ENCODE data around the gene LY6G6F. TPM values are rescaled to one million over a fixed set of nuclear protein-coding genes. Genes with fewer than 3 reads are reported as not detected.

LY6G6F gene
- total RNA-seq, 2 donors from 2014 or later: 3.7 TPM; not detected in 1

DNA sequence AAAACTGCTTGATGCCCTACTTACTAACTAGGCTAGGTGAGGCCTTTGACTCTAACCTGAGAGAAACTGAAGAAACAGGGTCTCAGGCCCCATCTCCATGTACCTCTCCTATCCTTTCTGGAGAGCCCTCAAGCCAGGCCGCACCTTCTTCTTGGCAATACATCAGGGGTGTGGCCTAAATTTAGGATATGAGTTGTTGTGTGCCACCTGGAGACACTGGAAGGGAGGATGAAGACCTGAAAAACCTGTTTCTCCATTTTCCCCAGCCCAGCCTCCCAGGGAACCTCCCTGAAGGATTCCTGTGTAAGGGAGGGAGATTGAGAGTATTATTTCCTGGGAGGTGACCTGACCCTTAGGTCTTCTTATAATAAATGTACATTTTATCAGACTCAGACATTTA is 11.6 kb downstream of the LY6G6F start:
- TF ChIP-seq POLR2A (IDR thresholded peaks at IDR 0.05) (no peak), POLR2AphosphoS5 (IDR thresholded peaks at IDR 0.05) (peak; percentile 94)
- TF ChIP-seq, protein P1, sequence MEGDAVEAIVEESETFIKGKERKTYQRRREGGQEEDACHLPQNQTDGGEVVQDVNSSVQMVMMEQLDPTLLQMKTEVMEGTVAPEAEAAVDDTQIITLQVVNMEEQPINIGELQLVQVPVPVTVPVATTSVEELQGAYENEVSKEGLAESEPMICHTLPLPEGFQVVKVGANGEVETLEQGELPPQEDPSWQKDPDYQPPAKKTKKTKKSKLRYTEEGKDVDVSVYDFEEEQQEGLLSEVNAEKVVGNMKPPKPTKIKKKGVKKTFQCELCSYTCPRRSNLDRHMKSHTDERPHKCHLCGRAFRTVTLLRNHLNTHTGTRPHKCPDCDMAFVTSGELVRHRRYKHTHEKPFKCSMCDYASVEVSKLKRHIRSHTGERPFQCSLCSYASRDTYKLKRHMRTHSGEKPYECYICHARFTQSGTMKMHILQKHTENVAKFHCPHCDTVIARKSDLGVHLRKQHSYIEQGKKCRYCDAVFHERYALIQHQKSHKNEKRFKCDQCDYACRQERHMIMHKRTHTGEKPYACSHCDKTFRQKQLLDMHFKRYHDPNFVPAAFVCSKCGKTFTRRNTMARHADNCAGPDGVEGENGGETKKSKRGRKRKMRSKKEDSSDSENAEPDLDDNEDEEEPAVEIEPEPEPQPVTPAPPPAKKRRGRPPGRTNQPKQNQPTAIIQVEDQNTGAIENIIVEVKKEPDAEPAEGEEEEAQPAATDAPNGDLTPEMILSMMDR (IDR thresholded peaks at IDR 0.05): no peak
- no peaks in the 10 kb centered on the region for H3K36me3 ChIP-seq
- DNase-seq (ENCODE audit: low spot score): peak; percentile 88
- intact Hi-C loops (cut with DNase I): no loop called here
- WGBS: 47% methylated on average over 1 of the region's 1 CpG
- peak overlapping the region; percentile 64 to 65 for H3K27ac ChIP-seq
- H3K4me1 ChIP-seq (replicated peaks): peaks cover 19% of the 10 kb centered on the region
- no peaks in the 10 kb centered on the region for H3K9me3 ChIP-seq
- H3K27me3 ChIP-seq (replicated peaks; ENCODE audit: insufficient read depth): no peaks in the 10 kb centered on the region
- no peak overlapping the region for H3K4me3 ChIP-seq

DNA sequence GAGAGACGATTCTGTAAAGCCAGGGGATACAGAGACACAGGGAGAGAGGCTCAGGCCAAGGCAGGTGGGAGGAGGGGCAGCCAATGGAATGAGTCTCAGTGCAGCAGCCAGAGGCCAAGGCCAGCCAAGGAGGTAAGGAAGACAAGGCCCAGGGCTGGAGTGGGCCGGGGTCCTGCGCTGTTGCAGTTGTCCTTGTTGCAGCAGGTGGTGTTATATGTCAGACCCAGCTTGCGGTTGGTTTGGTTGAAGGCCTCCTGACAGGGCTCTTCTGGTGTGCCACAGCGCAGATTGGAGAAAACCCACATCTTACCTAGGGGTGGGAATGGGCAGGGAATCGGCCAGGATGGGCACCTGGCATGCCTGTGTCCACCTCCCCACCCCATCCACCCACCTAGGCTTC is 12.3 kb downstream of the LY6G6F start:
- no peaks in the 10 kb centered on the region for H3K36me3 ChIP-seq
- no peak overlapping the region for H3K4me3 ChIP-seq
- TF ChIP-seq, protein P1 (IDR thresholded peaks at IDR 0.05): no peak
- TF ChIP-seq POLR2A (IDR thresholded peaks at IDR 0.05) (no peak), POLR2AphosphoS5 (IDR thresholded peaks at IDR 0.05) (no peak)
- H3K27ac ChIP-seq: peak overlapping the region; percentile 64 to 65
- no peaks in the 10 kb centered on the region for H3K27me3 ChIP-seq (replicated peaks; ENCODE audit: insufficient read depth)
- peaks cover 15% of the 10 kb centered on the region for H3K4me1 ChIP-seq (replicated peaks)
- H3K9me3 ChIP-seq: no peaks in the 10 kb centered on the region
- DNase-seq (ENCODE audit: low spot score): no peak
- 81% methylated on average over 6 of the region's 6 CpGs for WGBS
- intact Hi-C loops (cut with DNase I): no loop called here

DNA sequence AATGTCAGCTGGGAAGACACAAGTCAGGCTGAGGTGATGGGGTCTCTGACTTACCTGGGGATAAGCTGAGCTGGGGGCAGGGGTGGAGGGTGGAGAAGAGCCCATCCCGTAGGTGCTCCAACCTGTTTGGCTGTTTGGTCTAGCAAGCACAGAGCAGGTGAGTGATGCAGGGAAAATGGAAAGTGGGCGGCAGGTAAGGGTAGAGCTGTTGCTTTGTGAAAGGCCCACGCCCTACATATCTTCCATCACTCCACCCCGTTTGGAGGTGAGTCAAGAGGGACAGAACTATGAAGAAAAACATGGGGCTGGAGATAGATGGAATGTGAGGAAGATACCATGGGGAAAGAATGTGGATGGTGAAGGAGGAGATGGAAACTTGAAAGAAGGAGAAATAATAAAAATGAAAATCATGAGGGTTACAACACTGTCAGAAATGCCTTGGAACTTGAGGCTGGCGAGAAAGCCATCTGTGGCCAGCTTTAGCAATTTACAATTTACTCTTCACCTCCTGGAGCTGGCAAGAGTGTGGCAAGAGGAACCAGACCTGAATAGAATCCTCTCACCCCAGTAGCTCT is 13.6 kb downstream of the LY6G6F start:
- no peaks in the 10 kb centered on the region for H3K36me3 ChIP-seq
- H3K4me3 ChIP-seq: no peak overlapping the region
- no peak for DNase-seq (ENCODE audit: low spot score)
- WGBS: 65% methylated on average over 5 of the region's 5 CpGs
- TF ChIP-seq POLR2AphosphoS5 (IDR thresholded peaks at IDR 0.05) (no peak), POLR2A (IDR thresholded peaks at IDR 0.05) (no peak)
- TF ChIP-seq, protein P1 (IDR thresholded peaks at IDR 0.05): no peak
- intact Hi-C loops (cut with DNase I): no loop called here
- H3K9me3 ChIP-seq: no peaks in the 10 kb centered on the region
- no peak overlapping the region for H3K27ac ChIP-seq
- H3K27me3 ChIP-seq (replicated peaks; ENCODE audit: insufficient read depth): no peaks in the 10 kb centered on the region
- H3K4me1 ChIP-seq (replicated peaks): peaks cover 11% of the 10 kb centered on the region

DNA sequence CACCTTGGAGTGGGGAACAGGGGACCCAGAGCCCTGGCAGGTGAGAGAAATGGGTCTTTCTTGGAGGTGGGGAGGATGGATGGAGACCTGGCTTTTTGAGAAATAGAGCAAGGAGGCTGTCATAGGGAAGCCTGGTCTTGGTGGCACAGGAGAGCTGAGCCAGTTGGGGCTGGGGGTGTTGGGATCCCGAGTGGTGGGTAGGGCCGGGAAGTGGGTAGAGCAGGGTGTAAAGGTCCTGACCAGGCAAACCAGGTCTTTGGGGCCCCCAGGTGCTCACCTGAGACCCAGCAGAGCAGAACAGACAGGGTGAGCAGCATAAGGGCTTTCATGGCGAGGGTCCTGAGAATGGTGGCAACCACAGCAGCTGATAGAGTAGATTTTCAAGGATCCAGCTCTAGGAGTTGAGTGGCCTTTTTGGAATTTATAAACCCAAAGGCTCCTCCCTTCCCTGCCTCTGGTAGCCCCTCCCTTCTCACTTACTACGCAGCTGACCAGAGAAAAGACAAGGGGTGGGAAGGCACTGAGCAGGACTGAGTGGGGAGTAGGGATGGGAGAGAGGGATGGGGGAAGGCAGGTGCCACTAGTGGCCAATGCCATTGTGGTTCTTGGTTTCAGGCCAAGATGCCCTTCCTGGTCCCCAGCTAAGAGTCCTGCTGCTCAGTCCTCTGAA is 14.8 kb downstream of the LY6G6F start, which contains the start of gene LY6G6C:
LY6G6C (minus strand) TSS at position 396 of the 670 bp plus-strand sequence; CDS start at position 329, 67 bp downstream.
- no peak for DNase-seq (ENCODE audit: low spot score)
- Histone ChIP-seq H3K9me3 (no peaks in the 10 kb centered on the region), H3K4me3 (no peak within 1 kb of the TSS), H3K27me3 (replicated peaks; ENCODE audit: insufficient read depth) (no peaks in the 10 kb centered on the region), H3K4me1 (replicated peaks) (peaks cover 7% of the 10 kb centered on the region), H3K27ac (no peak within 1 kb of the TSS), H3K36me3 (no peaks in the 10 kb centered on the region)
- WGBS: 93% methylated on average over 4 of the region's 4 CpGs
- TF ChIP-seq POLR2A (IDR thresholded peaks at IDR 0.05) (no peak), POLR2AphosphoS5 (IDR thresholded peaks at IDR 0.05) (no peak)
- TF ChIP-seq, protein P1 (IDR thresholded peaks at IDR 0.05): no peak
- intact Hi-C loops (cut with DNase I): no loop called here

DNA sequence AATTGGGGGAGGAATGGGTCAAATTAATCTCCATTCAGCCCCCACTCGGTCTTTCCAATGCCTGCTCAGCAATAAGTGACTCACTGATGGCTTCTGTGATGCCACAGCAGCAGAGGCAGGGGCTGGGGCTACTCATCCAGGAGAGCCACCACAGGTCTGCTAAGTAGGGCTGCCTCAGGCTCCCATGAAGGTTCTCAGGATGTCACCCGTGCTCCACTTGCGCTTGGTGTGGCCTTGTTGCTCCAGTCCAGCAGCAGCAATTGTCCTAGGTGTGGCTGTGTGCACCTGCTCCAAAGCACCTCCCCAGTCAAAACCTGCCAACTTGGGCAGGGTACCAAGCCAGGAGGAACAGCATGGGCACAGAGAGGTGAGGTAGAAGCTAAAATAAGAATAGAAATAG is 15.5 kb downstream of the LY6G6F start:
- WGBS: 93% methylated on average over 3 of the region's 3 CpGs
- no peaks in the 10 kb centered on the region for H3K27me3 ChIP-seq (replicated peaks; ENCODE audit: insufficient read depth)
- no peak for DNase-seq (ENCODE audit: low spot score)
- intact Hi-C loops (cut with DNase I): no loop called here
- H3K4me3 ChIP-seq: no peak overlapping the region
- no peak overlapping the region for H3K27ac ChIP-seq
- H3K9me3 ChIP-seq: no peaks in the 10 kb centered on the region
- H3K36me3 ChIP-seq: no peaks in the 10 kb centered on the region
- TF ChIP-seq, protein P1 (IDR thresholded peaks at IDR 0.05): no peak
- no peak for TF ChIP-seq POLR2AphosphoS5 (IDR thresholded peaks at IDR 0.05)
- no peak for TF ChIP-seq POLR2A (IDR thresholded peaks at IDR 0.05)
- H3K4me1 ChIP-seq (replicated peaks): peaks cover 7% of the 10 kb centered on the region

All from prostate gland (tissue), 2 donors.